K562 (cell line): ENCODE measurements around the gene ZCRB1. TPM values are rescaled to one million over a fixed set of nuclear protein-coding genes. Genes with fewer than 3 reads are reported as not detected.

ENCODE experiments used
- ATAC-seq: fragments of 200-7000 bp; cut with Tn5 transposase; 3 replicates; pipeline ENCODE4 v1.9.1; 2020; ENCODE audit warnings: moderate library complexity
- BruUV-seq: library from RNA; stranded (reverse); fragments of 400-500 nt; replicated peaks from 2 replicates; lab custom pipeline; 2021; lab: Mats Ljungman, UMichigan
- CTCF ChIA-PET: fragments of 300-600 bp; formaldehyde crosslinking; extraction: SDS; loops from one replicate; lab custom pipeline; 2021; ENCODE audit warnings: low intra/inter-chr PET ratio; lab: Yijun Ruan, JAX
- POLR2A ChIA-PET: fragments of 300-600, 350-650 bp; sonication (Branson Sonifier 250); formaldehyde crosslinking; extraction: SDS; loops from one replicate; lab custom pipeline; 2021; ENCODE audit warnings: antibody characterized with exemption, inconsistent platforms; lab: Yijun Ruan, JAX
- DNase-seq, 4 experiments: peaks; one replicate each; pipeline versions ENCODE4 v3.0.0 to v3.0.0-alpha.2; 2011 to 2018; ENCODE audit warnings: low spot score in 3 of 4, mixed read lengths in 3 of 4; ENCODE audit errors: extremely low read depth in 1 of 4
- FAIRE-seq: peaks from 2 replicates; lab custom pipeline; 2011; peaks lifted over from hg19 to GRCh38; lab: Jason Lieb, UNC
- H2AFZ ChIP-seq: 2 replicates; pipeline ENCODE4 v1.6.0; 2011; ENCODE audit warnings: low read depth, low read length, control low read depth, inconsistent platforms
- H3K27ac ChIP-seq: fragments of 200-600 bp; 3 replicates; pipeline ENCODE4 v1.8.0; 2011; ENCODE audit warnings: low read depth, mild to moderate bottlenecking, control low read depth, inconsistent platforms, low read length, moderate library complexity, mixed read lengths; ENCODE audit errors: extremely low read depth
- H3K27me3 ChIP-seq, 2 experiments: fragments of 300-600 bp in 1 of 2; 2 replicates in 1 of 2; 3 replicates in 1 of 2; pipeline versions ENCODE4 v1.6.0 to v1.8.0; 2011; ENCODE audit warnings: inconsistent platforms in 2 of 2, low read length in 2 of 2, mild to moderate bottlenecking in 1 of 2, mixed read lengths in 1 of 2, moderate library complexity in 1 of 2; ENCODE audit not compliant: control insufficient read depth in 2 of 2, insufficient read depth in 2 of 2
- H3K36me3 ChIP-seq: fragments of 300-600 bp; 3 replicates; pipeline ENCODE4 v1.8.0; 2011; ENCODE audit warnings: mild to moderate bottlenecking, low read length, inconsistent platforms; ENCODE audit not compliant: control insufficient read depth, insufficient read depth
- H3K4me1 ChIP-seq, 2 experiments: fragments of 200-600 bp in 1 of 2; replicated peaks in 1 of 2; 2 replicates in 1 of 2; 3 replicates in 1 of 2; pipeline versions ENCODE4 v1.5.1 to v1.8.0; 2011; ENCODE audit warnings: inconsistent platforms in 2 of 2, low read length in 2 of 2, mild to moderate bottlenecking in 1 of 2, mixed read lengths in 1 of 2, moderate library complexity in 1 of 2; ENCODE audit not compliant: control insufficient read depth in 2 of 2, insufficient read depth in 2 of 2
- H3K4me2 ChIP-seq: 2 replicates; pipeline ENCODE4 v1.6.1; 2011; ENCODE audit warnings: low read length, control low read depth, inconsistent platforms, mixed read lengths; ENCODE audit not compliant: insufficient read depth
- H3K4me3 ChIP-seq: fragments of 200-600 bp; sonication (generic), shearing (Covaris generic); 2 replicates; pipeline ENCODE4 v1.5.1; 2016; ENCODE audit warnings: control low read depth, inconsistent platforms
- H3K79me2 ChIP-seq: fragments of 200-600 bp; 3 replicates; pipeline ENCODE4 v1.8.0; 2011; ENCODE audit warnings: low read length, inconsistent platforms; ENCODE audit not compliant: control insufficient read depth, insufficient read depth
- H3K9ac ChIP-seq, 2 experiments: 2 replicates each; pipeline versions ENCODE4 v1.6.0 to v1.6.1; 2011; ENCODE audit warnings: low read depth in 2 of 2, low read length in 2 of 2, control low read depth in 1 of 2, inconsistent platforms in 1 of 2, mild to moderate bottlenecking in 1 of 2, mixed read lengths in 1 of 2; ENCODE audit not compliant: insufficient read depth in 1 of 2
- H3K9me1 ChIP-seq: one replicate; pipeline ENCODE4 v1.6.0; 2011; ENCODE audit warnings: inconsistent platforms, mild to moderate bottlenecking, low read length, moderate library complexity; ENCODE audit not compliant: control insufficient read depth, insufficient read depth
- H3K9me3 ChIP-seq: replicated peaks from 2 replicates; pipeline ENCODE4 v1.5.1; 2011; ENCODE audit warnings: low read depth, low read length, inconsistent platforms; ENCODE audit not compliant: control insufficient read depth, insufficient read depth
- H4K20me1 ChIP-seq: replicated peaks from 2 replicates; pipeline ENCODE4 v1.6.1; 2011; ENCODE audit warnings: low read length, inconsistent platforms, mixed read lengths; ENCODE audit not compliant: control insufficient read depth, insufficient read depth
- C11orf30 ChIP-seq: fragments of 450-650 bp; IDR thresholded peaks from 2 replicates; pipeline ENCODE4 v1.6.1; 2016; ENCODE audit warnings: low read depth, mild to moderate bottlenecking
- GTF2E2 ChIP-seq: fragments of 200-800 bp; sonication (Bioruptor generic); IDR thresholded peaks from 2 replicates; pipeline ENCODE4 v1.6.1; 2016; ENCODE audit warnings: missing genetic modification characterization, missing compliant biosample characterization
- MAFF ChIP-seq: IDR thresholded peaks from 2 replicates; pipeline ENCODE4 v1.6.1; 2012; ENCODE audit warnings: low read length, improper control_type of control experiment
- MLLT1 ChIP-seq, 2 experiments: fragments of 450-650 bp; IDR thresholded peaks; 2 replicates each; pipeline ENCODE4 v1.6.1; 2016
- SIN3B ChIP-seq: fragments of 450-650 bp; IDR thresholded peaks from 2 replicates; pipeline ENCODE4 v1.6.1; 2017; ENCODE audit warnings: low read depth, mild to moderate bottlenecking, moderate library complexity
- TFE3 ChIP-seq: fragments of 450-650 bp; formaldehyde crosslinking; IDR thresholded peaks from 2 replicates; pipeline ENCODE4 v1.4.0; 2020; ENCODE audit warnings: mild to moderate bottlenecking, mixed read lengths
- ZNF280B ChIP-seq: fragments of 250-450 bp; sonication (Bioruptor Pico); IDR thresholded peaks from 2 replicates; pipeline ENCODE4 v1.5.1; 2021; ENCODE audit warnings: mild to moderate bottlenecking
- ZNF316 ChIP-seq: fragments of 450-650 bp; IDR thresholded peaks from 2 replicates; pipeline ENCODE4 v1.6.1; 2016
- WGBS: fragments of 100-300 bp; shearing (Covaris generic); methylation state at CpG from one replicate; pipeline ENCODE4 v1.1.6; 2016; ENCODE audit warnings: low coverage, mixed read lengths; ENCODE audit not compliant: insufficient coverage; ENCODE audit errors: missing lambda C conversion rate; 5-methylcytosine and 5-hydroxymethylcytosine counted together
- in situ Hi-C: fragments of 300-500 bp; cut with MboI; formaldehyde crosslinking; loops from 4 replicates; pipeline ENCODE4 v1.15.0; 2018; ENCODE audit warnings: inconsistent platforms, mixed read lengths
- intact Hi-C: fragments of 100-400 bp; cut with micrococcal nuclease; formaldehyde crosslinking; loops from 2 replicates; pipeline ENCODE4 v1.14.2; 2022
- polyA plus RNA-seq, 8 experiments: library from polyadenylated mRNA; depleted of rRNA in 4 of 8; stranded (reverse) in 5 of 8; unstranded in 3 of 8; fragments of >200 nt; fragmentation: Nextera tagmentation in 2 of 8; fragmentation: Illumina TruSeq in 1 of 8; extraction: Ambion mirVana in 2 of 8; extraction: Trizol in 1 of 8; gene quantifications; 2 replicates each; pipeline versions ENCODE4 v1.2.1 to v1.2.3, GENCODE V29; 2011 to 2014; ENCODE audit warnings: inconsistent platforms in 1 of 8, missing spikeins in 1 of 8
- total RNA-seq, 7 experiments: library from RNA; depleted of rRNA in 6 of 7; stranded (reverse); fragments of >200 nt in 6 of 7; fragmentation: Illumina TruSeq in 2 of 7; extraction: Trizol in 2 of 7; gene quantifications; 2 replicates each; pipeline versions ENCODE4 v1.2.1 to v1.2.3, GENCODE V29; 2011 to 2021; ENCODE audit warnings: low replicate concordance in 1 of 7

ZCRB1 gene
- total and polyA plus RNA-seq, 9 of the 15 experiments (the other 6 are each of a cell fraction or from before 2014, with no cell fraction given): 36.0 to 102 (median 51.0) TPM

GRCh38 chr12:42326541-42327226, 790 bp upstream of the ZCRB1 start (continued):
- TF ChIP-seq ZNF280B: no peak
- 0 out of 4 replicates have a peak, but pooled peaks of 1 of the 2 experiments have one; percentile 31 for TF ChIP-seq MLLT1 (IDR thresholded peaks at IDR 0.05)
- TF ChIP-seq TFE3 (CRISPR knock-in tag): no peak

GRCh38 chr12:42325326-42325652, 605 bp downstream of the ZCRB1 start:
- no peak for DNase-seq
- H3K36me3 ChIP-seq: peaks cover 17% of the 10 kb centered on the region
- H2AFZ ChIP-seq: peak overlapping the region; percentile 93
- in situ Hi-C loops (loop anchor here (5.0 kb wide), 1 partner anchor 193 kb away; no protein-coding TSS in a partner anchor), intact Hi-C loops (loop anchor here (5.0 kb wide), 1 partner anchor 288 kb away; no protein-coding TSS in a partner anchor)
- H3K9me3 ChIP-seq: no peaks in the 10 kb centered on the region
- WGBS: 16% methylated on average over 7 of the region's 7 CpGs
- ChIA-PET POLR2A (interaction anchor here (0.7 kb wide), 1 partner anchor 19 kb away, joined by 3 read pairs; no protein-coding TSS in a partner anchor), CTCF (interaction anchor here (0.6 kb wide), 1 partner anchor 195 kb away, joined by 3 read pairs; no protein-coding TSS in a partner anchor)
- H3K27ac ChIP-seq: peak overlapping the region; percentile 84
- H3K4me2 ChIP-seq: peak overlapping the region; percentile 90
- H3K4me3 ChIP-seq: peak overlapping the region; percentile 78
- H3K9me1 ChIP-seq: no peaks in the 10 kb centered on the region
- H3K9ac ChIP-seq: peak overlapping the region; percentile 90 to 96; a peak in 3 of 4 replicates
- H3K79me2 ChIP-seq: peaks cover 59% of the 10 kb centered on the region
- no peak for ATAC-seq
- BruUV-seq: no TSS peak
- TF ChIP-seq ZNF316 (peak; percentile 89), SIN3B (no peak), MAFF (peak; percentile 25; the same call in 1 of the 2 replicates), C11orf30 (peak; percentile 38), GTF2E2 (tag) (peak; percentile 48; the same call in 1 of the 2 replicates)
- H3K4me1 ChIP-seq: peaks cover 9 to 10% of the 10 kb centered on the region in 2 experiments
- no peaks in the 10 kb centered on the region for H3K27me3 ChIP-seq
- no peak for FAIRE-seq
- no peaks in the 10 kb centered on the region; the same call in 1 of the 2 replicates for H4K20me1 ChIP-seq
